H9 (cell line): Measurements from ENCODE around the gene ABCG1. TPM values are rescaled to one million over a fixed set of nuclear protein-coding genes. Genes with fewer than 3 reads are reported as not detected.

ENCODE experiments used
- DNase-seq: peaks from one replicate; pipeline ENCODE4 v3.0.0-alpha.2; 2017
- H2AFZ ChIP-seq: one replicate; pipeline ENCODE4 v1.6.1; 2013; ENCODE audit warnings: mild to moderate bottlenecking, low read length, control low read depth, moderate library complexity
- H2AK5ac ChIP-seq: 2 replicates; pipeline ENCODE4 v1.6.1; 2013; ENCODE audit warnings: low read length, control low read depth, mixed read lengths; ENCODE audit not compliant: insufficient read length
- H2BK120ac ChIP-seq: one replicate; pipeline ENCODE4 v1.6.1; 2013; ENCODE audit warnings: low read depth, mild to moderate bottlenecking, low read length, control low read depth, inconsistent platforms; ENCODE audit not compliant: poor library complexity, severe bottlenecking
- H2BK12ac ChIP-seq: 2 replicates; pipeline ENCODE4 v1.6.1; 2013; ENCODE audit warnings: low read length, control low read depth, mixed read lengths, low read depth; ENCODE audit not compliant: insufficient read length
- H2BK15ac ChIP-seq: 2 replicates; pipeline ENCODE4 v1.6.1; 2013; ENCODE audit warnings: low read depth, low read length, control low read depth
- H2BK20ac ChIP-seq: one replicate; pipeline ENCODE4 v1.6.1; 2013; ENCODE audit warnings: low read depth, mild to moderate bottlenecking, low read length, control low read depth, inconsistent platforms; ENCODE audit not compliant: poor library complexity, severe bottlenecking
- H2BK5ac ChIP-seq: 2 replicates; pipeline ENCODE4 v1.6.1; 2013; ENCODE audit warnings: low read length, control low read depth, mixed read lengths; ENCODE audit not compliant: insufficient read length
- H3K14ac ChIP-seq: 2 replicates; pipeline ENCODE4 v1.6.1; 2013; ENCODE audit warnings: low read length, control low read depth; ENCODE audit not compliant: insufficient read depth
- H3K18ac ChIP-seq: 2 replicates; pipeline ENCODE4 v1.6.1; 2013; ENCODE audit warnings: low read depth, mild to moderate bottlenecking, mixed read lengths, low read length, control low read depth; ENCODE audit not compliant: insufficient read length
- H3K23ac ChIP-seq: 2 replicates; pipeline ENCODE4 v1.6.1; 2013; ENCODE audit warnings: low read length, control low read depth, mixed read lengths, low read depth; ENCODE audit not compliant: insufficient read length
- H3K23me2 ChIP-seq: 2 replicates; pipeline ENCODE4 v1.6.1; 2013; ENCODE audit warnings: low read depth, mild to moderate bottlenecking, mixed read lengths, low read length, control low read depth; ENCODE audit not compliant: insufficient read length, poor library complexity, severe bottlenecking
- H3K27ac ChIP-seq: 2 replicates; pipeline ENCODE4 v1.5.1; 2013; ENCODE audit warnings: low read length, control low read depth, mixed read lengths, low read depth; ENCODE audit not compliant: insufficient read length
- H3K27me3 ChIP-seq: 2 replicates; pipeline ENCODE4 v1.6.1; 2013; ENCODE audit warnings: low read length, control low read depth, inconsistent platforms; ENCODE audit not compliant: insufficient read depth
- H3K4ac ChIP-seq: 2 replicates; pipeline ENCODE4 v1.6.1; 2013; ENCODE audit warnings: low read depth, mild to moderate bottlenecking, control low read depth, inconsistent platforms, low read length, moderate library complexity
- H3K4me1 ChIP-seq: 2 replicates; pipeline ENCODE4 v1.6.1; 2013; ENCODE audit warnings: low read length, control low read depth, inconsistent platforms; ENCODE audit not compliant: insufficient read depth
- H3K4me2 ChIP-seq: 2 replicates; pipeline ENCODE4 v1.6.1; 2013; ENCODE audit warnings: low read length, control low read depth, mixed read lengths; ENCODE audit not compliant: insufficient read length, insufficient read depth
- H3K56ac ChIP-seq: 2 replicates; pipeline ENCODE4 v1.6.1; 2013; ENCODE audit warnings: low read depth, mild to moderate bottlenecking, mixed read lengths, low read length, control low read depth; ENCODE audit not compliant: insufficient read length
- H3K79me1 ChIP-seq: 2 replicates; pipeline ENCODE4 v1.6.1; 2013; ENCODE audit warnings: low read depth, mild to moderate bottlenecking, moderate library complexity, low read length, control low read depth, inconsistent platforms; ENCODE audit not compliant: insufficient read depth, poor library complexity, severe bottlenecking
- H3K79me2 ChIP-seq: 2 replicates; pipeline ENCODE4 v1.6.1; 2013; ENCODE audit warnings: low read length, control low read depth, inconsistent platforms; ENCODE audit not compliant: insufficient read depth
- H3K9ac ChIP-seq: 2 replicates; pipeline ENCODE4 v1.6.1; 2013; ENCODE audit warnings: low read length, control low read depth, mixed read lengths; ENCODE audit not compliant: insufficient read length; ENCODE audit errors: extremely low read depth
- H3K9me3 ChIP-seq: one replicate; pipeline ENCODE4 v1.6.1; 2013; ENCODE audit warnings: low read depth, low read length, inconsistent platforms; ENCODE audit not compliant: control insufficient read depth
- H3T11ph ChIP-seq: one replicate; pipeline ENCODE4 v1.6.1; 2013; ENCODE audit warnings: mild to moderate bottlenecking, low read length, control low read depth, inconsistent platforms
- H4K20me1 ChIP-seq: one replicate; pipeline ENCODE4 v1.6.1; 2013; ENCODE audit not compliant: control insufficient read depth, insufficient read length, insufficient read depth
- H4K5ac ChIP-seq: 2 replicates; pipeline ENCODE4 v1.6.1; 2013; ENCODE audit warnings: low read depth, mild to moderate bottlenecking, mixed read lengths, low read length, control low read depth; ENCODE audit not compliant: insufficient read length
- H4K8ac ChIP-seq: replicated peaks from 2 replicates; pipeline ENCODE4 v1.6.1; 2013; ENCODE audit warnings: low read length, control low read depth, mixed read lengths, low read depth; ENCODE audit not compliant: insufficient read length
- H4K91ac ChIP-seq: 2 replicates; pipeline ENCODE4 v1.6.1; 2013; ENCODE audit warnings: low read depth, mild to moderate bottlenecking, moderate library complexity, mixed read lengths, low read length, control low read depth; ENCODE audit not compliant: insufficient read length
- H3K27ac Mint-ChIP-seq, 3 experiments: 2 replicates in 2 of 3; 3 replicates in 1 of 3; pipeline ENCODE4 v1.8.0; 2020 to 2021; ENCODE audit warnings: mixed read lengths in 3 of 3, mild to moderate bottlenecking in 1 of 3, moderate library complexity in 1 of 3
- H3K27me3 Mint-ChIP-seq: 2 replicates; pipeline ENCODE4 v1.8.0; 2021; ENCODE audit warnings: low read depth, mild to moderate bottlenecking, moderate library complexity, mixed read lengths
- H3K36me3 Mint-ChIP-seq, 3 experiments: 2 replicates in 2 of 3; 3 replicates in 1 of 3; pipeline ENCODE4 v1.8.0; 2020 to 2021; ENCODE audit warnings: low read depth in 3 of 3, mixed read lengths in 3 of 3; ENCODE audit not compliant: insufficient read depth in 1 of 3
- H3K4me1 Mint-ChIP-seq, 2 experiments: 2 replicates each; pipeline ENCODE4 v1.8.0; 2020; ENCODE audit warnings: mixed read lengths in 2 of 2
- H3K4me3 Mint-ChIP-seq, 2 experiments: 2 replicates in 1 of 2; 3 replicates in 1 of 2; pipeline ENCODE4 v1.8.0; 2020 to 2021; ENCODE audit warnings: mild to moderate bottlenecking in 2 of 2, mixed read lengths in 2 of 2, moderate library complexity in 1 of 2
- H3K9me3 Mint-ChIP-seq, 2 experiments: 2 replicates in 1 of 2; 3 replicates in 1 of 2; pipeline ENCODE4 v1.8.0; 2020; ENCODE audit warnings: mild to moderate bottlenecking in 2 of 2, mixed read lengths in 2 of 2, moderate library complexity in 1 of 2
- CTCF ChIP-seq: fragments of 200-600 bp; sonication (generic); conservative IDR thresholded peaks from 3 replicates; pipeline ENCODE4 v1.8.0; 2021; ENCODE audit warnings: antibody characterized with exemption, mild to moderate bottlenecking
- WGBS: extraction: QIAGEN DNeasy Blood & Tissue Kit; methylation state at CpG from one replicate; pipeline ENCODE4 v1.1.7; 2013; ENCODE audit warnings: missing lambda C conversion rate, low lambda C conversion rate, mixed read lengths; ENCODE audit not compliant: insufficient read length; ENCODE audit errors: extremely low coverage; 5-methylcytosine and 5-hydroxymethylcytosine counted together
- total RNA-seq: library from RNA; stranded (reverse); gene quantifications from 2 replicates; pipeline ENCODE4 v1.2.1, GENCODE V29; 2021

ABCG1 gene
- total RNA-seq, 1 experiment from 2014 or later = 0.83 TPM

GRCh38 chr21:42227909-42228708 lies 9.2 kb downstream of the ABCG1 start:
- H3K36me3 Mint-ChIP-seq = peaks cover 0 to 2% (median 0%) of the 10 kb centered on the region in 3 experiments; a peak in 1 of 7 replicates
- no peak overlapping the region for H3T11ph ChIP-seq
- no peaks in the 10 kb centered on the region for H4K20me1 ChIP-seq
- H3K23me2 ChIP-seq = no peaks in the 10 kb centered on the region
- H3K27me3 ChIP-seq = peaks cover 3% of the 10 kb centered on the region; the same call in 1 of the 2 replicates
- H2BK12ac ChIP-seq = no peak overlapping the region
- H3K4me1 ChIP-seq = no peaks in the 10 kb centered on the region
- H3K9me3 ChIP-seq = no peaks in the 10 kb centered on the region
- H2BK120ac ChIP-seq = no peak overlapping the region
- H2BK15ac ChIP-seq = no peak overlapping the region
- H2BK5ac ChIP-seq = no peak overlapping the region
- no peak overlapping the region for H3K4ac ChIP-seq
- no peak overlapping the region; a peak in 2 of 5 replicates for H3K4me3 Mint-ChIP-seq
- WGBS = no CpG with 5 or more reads among the region's 10 CpGs
- H3K14ac ChIP-seq = no peak overlapping the region
- peak; percentile 77 for DNase-seq
- no peak overlapping the region for H3K18ac ChIP-seq
- no peak overlapping the region for H4K8ac ChIP-seq
- H3K4me1 Mint-ChIP-seq = peaks cover 8 to 13% of the 10 kb centered on the region in 2 experiments
- H3K23ac ChIP-seq = no peak overlapping the region
- no peak overlapping the region for H2AFZ ChIP-seq
- TF ChIP-seq CTCF = no peak
- H3K27ac ChIP-seq = no peak overlapping the region
- H4K91ac ChIP-seq = no peak overlapping the region
- H2AK5ac ChIP-seq = no peak overlapping the region
- no peak overlapping the region; a peak in 1 of 7 replicates for H3K27ac Mint-ChIP-seq
- no peak overlapping the region for H3K9ac ChIP-seq
- peaks cover 78% of the 10 kb centered on the region for H3K27me3 Mint-ChIP-seq
- no peaks in the 10 kb centered on the region for H3K79me1 ChIP-seq
- no peak overlapping the region for H3K56ac ChIP-seq
- no peak overlapping the region for H2BK20ac ChIP-seq
- H4K5ac ChIP-seq = no peak overlapping the region
- no peaks in the 10 kb centered on the region for H3K79me2 ChIP-seq
- H3K4me2 ChIP-seq = no peak overlapping the region
- no peaks in the 10 kb centered on the region; a peak in 1 of 5 replicates for H3K9me3 Mint-ChIP-seq
